Endothelial cell (in vitro differentiated cells): ENCODE data around the gene MRTO4. TPM values are rescaled to one million over a fixed set of nuclear protein-coding genes. Genes with fewer than 3 reads are reported as not detected.
"Not testable (repeated sequence)": the region's sequence is repeated elsewhere in the genome, so short reads cannot be mapped to it uniquely, and the experiment has no call there.

Experiments
- DNase-seq: peaks from one replicate; pipeline ENCODE4 v3.0.0; 2021; ENCODE audit warnings: low spot score
- H3K27ac Mint-ChIP-seq: one replicate; pipeline ENCODE4 v1.8.0; 2021; ENCODE audit warnings: mixed read lengths, inconsistent platforms; ENCODE audit not compliant: unreplicated experiment
- H3K27me3 Mint-ChIP-seq: one replicate; pipeline ENCODE4 v1.8.0; 2021; ENCODE audit warnings: mild to moderate bottlenecking, moderate library complexity, mixed read lengths, inconsistent platforms; ENCODE audit not compliant: unreplicated experiment
- H3K36me3 Mint-ChIP-seq: one replicate; pipeline ENCODE4 v1.8.0; 2021; ENCODE audit warnings: mild to moderate bottlenecking, low read depth, mixed read lengths, inconsistent platforms; ENCODE audit not compliant: unreplicated experiment
- H3K4me1 Mint-ChIP-seq: one replicate; pipeline ENCODE4 v1.8.0; 2021; ENCODE audit warnings: mild to moderate bottlenecking, mixed read lengths, inconsistent platforms; ENCODE audit not compliant: unreplicated experiment
- H3K4me3 Mint-ChIP-seq: one replicate; pipeline ENCODE4 v1.8.0; 2021; ENCODE audit warnings: mild to moderate bottlenecking, mixed read lengths, inconsistent platforms; ENCODE audit not compliant: unreplicated experiment
- H3K9me3 Mint-ChIP-seq: one replicate; pipeline ENCODE4 v1.8.0; 2021; ENCODE audit warnings: mixed read lengths, inconsistent platforms; ENCODE audit not compliant: unreplicated experiment
- CTCF ChIP-seq: fragments of 200-600 bp; sonication (generic); IDR thresholded peaks from one replicate; pipeline ENCODE4 v1.5.0; 2021; ENCODE audit warnings: antibody characterized with exemption; ENCODE audit not compliant: unreplicated experiment
- total RNA-seq: library from RNA; stranded (reverse); fragmentation: NEBNext Ultra II Directional; extraction: Animal tissue kit (Norgen Biotek cat#: 25700); gene quantifications from one replicate; pipeline ENCODE4 v1.2.1, GENCODE V29; 2021; ENCODE audit not compliant: unreplicated experiment

Gene MRTO4
- total RNA-seq, 1 donor from 2014 or later: 22.4 TPM

DNA sequence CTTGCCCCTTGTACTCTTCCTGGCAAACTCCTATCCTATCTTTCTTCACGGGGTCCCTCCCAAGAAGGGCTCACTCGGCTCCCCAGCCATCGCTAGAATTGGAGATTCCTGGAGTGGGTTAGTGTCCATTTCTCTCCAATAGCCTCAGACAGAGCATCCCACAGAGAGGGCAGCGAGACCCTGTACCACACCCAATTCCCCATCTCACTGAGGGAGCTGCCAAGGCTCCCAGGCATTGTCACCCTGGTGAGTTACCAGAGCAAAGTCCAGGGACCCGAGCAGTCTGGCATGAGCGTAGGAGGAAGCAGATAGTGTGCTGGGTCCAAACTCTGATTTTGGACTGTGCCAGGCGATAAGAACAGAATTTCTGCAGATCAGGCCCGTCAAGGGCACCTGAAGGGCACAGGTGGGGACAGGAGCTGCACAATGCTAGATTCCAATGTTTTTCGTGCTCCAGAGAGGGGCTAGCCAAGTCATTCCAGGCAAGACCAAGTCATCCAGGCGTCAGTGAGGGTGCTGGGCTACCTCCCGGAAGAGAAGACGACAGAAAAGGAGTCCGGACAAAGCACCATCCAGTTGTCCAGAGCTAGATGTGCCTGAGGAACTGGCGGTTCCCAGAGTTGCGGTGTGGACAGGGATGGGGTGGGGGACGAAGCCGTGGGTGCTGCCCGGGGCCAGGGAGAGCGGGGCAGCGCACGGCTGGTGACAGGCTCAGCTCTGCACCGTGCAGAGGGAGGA is 21.7 kb downstream of the MRTO4 start:
- no peak overlapping the region for H3K4me3 Mint-ChIP-seq
- H3K27ac Mint-ChIP-seq: no peak overlapping the region
- H3K27me3 Mint-ChIP-seq: peaks cover 7% of the 10 kb centered on the region
- H3K36me3 Mint-ChIP-seq: peaks cover 3% of the 10 kb centered on the region
- no peaks in the 10 kb centered on the region for H3K9me3 Mint-ChIP-seq
- peaks cover 2% of the 10 kb centered on the region for H3K4me1 Mint-ChIP-seq
- DNase-seq: no peak
- no peak for TF ChIP-seq CTCF

GRCh38 chr1:19273844-19274531 is 22.4 kb downstream of the MRTO4 start:
- not testable (repeated sequence) for H3K36me3 Mint-ChIP-seq, H3K9me3 Mint-ChIP-seq, H3K27ac Mint-ChIP-seq, H3K4me3 Mint-ChIP-seq, H3K27me3 Mint-ChIP-seq, H3K4me1 Mint-ChIP-seq, DNase-seq

GRCh38 chr1:19274636-19275035 is 23.0 kb downstream of the MRTO4 start:
- Mint-ChIP-seq H3K36me3 (peaks cover 3% of the 10 kb centered on the region), H3K4me1 (peaks cover 2% of the 10 kb centered on the region), H3K27me3 (peaks cover 7% of the 10 kb centered on the region), H3K9me3 (no peaks in the 10 kb centered on the region), H3K4me3 (no peak overlapping the region), H3K27ac (no peak overlapping the region)
- no peak for TF ChIP-seq CTCF
- DNase-seq: no peak

GRCh38 chr1:19283891-19284290 is 32.3 kb downstream of the MRTO4 start:
- Mint-ChIP-seq H3K27ac (no peak overlapping the region), H3K9me3 (no peaks in the 10 kb centered on the region), H3K36me3 (no peaks in the 10 kb centered on the region), H3K4me3 (no peak overlapping the region), H3K27me3 (peaks cover 12% of the 10 kb centered on the region), H3K4me1 (no peaks in the 10 kb centered on the region)
- DNase-seq: no peak
- no peak for TF ChIP-seq CTCF

DNA sequence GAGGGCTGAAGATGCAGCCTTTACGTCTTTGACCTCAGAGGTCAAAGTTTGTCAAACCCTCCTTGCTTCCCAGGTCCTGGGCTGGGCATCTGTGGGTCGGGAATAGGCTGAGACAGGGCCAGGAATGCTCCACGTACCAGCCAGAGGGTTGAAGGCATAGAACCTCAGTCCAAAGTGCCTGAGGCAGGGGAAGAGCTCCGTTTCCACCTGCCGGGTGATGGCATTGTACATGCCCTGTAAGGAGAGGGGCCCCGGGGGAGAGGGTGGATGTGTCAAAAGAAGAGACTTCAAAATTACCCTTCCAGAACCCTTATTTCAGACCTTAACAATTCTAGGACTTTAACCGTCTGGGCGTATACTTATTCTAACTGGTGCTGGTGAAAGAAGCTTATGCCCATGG is 33.3 kb downstream of the MRTO4 start:
- no peak overlapping the region for H3K4me3 Mint-ChIP-seq
- H3K9me3 Mint-ChIP-seq: no peaks in the 10 kb centered on the region
- no peak overlapping the region for H3K27ac Mint-ChIP-seq
- H3K27me3 Mint-ChIP-seq: peaks cover 16% of the 10 kb centered on the region
- no peak for DNase-seq
- H3K36me3 Mint-ChIP-seq: no peaks in the 10 kb centered on the region
- no peak for TF ChIP-seq CTCF
- no peaks in the 10 kb centered on the region for H3K4me1 Mint-ChIP-seq

DNA sequence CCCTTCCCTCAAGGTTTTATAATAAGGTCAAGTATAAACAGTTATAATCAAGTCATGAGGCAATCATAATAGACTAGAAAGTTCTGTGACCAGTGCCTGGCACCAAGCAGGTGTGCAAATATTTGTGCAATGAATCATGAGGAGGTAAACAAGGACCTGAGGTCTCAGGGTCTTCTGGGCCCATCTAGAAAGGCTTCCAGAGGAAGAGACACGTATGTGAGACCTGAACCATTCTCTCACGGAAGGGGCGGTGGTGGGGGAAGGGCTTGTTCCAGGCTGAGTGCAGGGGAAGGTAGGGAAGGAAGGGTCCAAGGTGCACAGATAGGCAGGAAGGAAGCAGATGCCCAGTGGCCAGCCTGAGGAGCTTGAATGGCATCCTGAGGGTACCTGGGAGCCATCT is 33.8 kb downstream of the MRTO4 start:
- not testable (repeated sequence) for H3K9me3 Mint-ChIP-seq, H3K36me3 Mint-ChIP-seq, DNase-seq, H3K27ac Mint-ChIP-seq, H3K4me1 Mint-ChIP-seq, H3K4me3 Mint-ChIP-seq
- H3K27me3 Mint-ChIP-seq: peaks cover 16% of the 10 kb centered on the region

GRCh38 chr1:19285807-19286206 is 34.2 kb downstream of the MRTO4 start:
- not testable (repeated sequence) for H3K9me3 Mint-ChIP-seq, H3K27ac Mint-ChIP-seq, DNase-seq

More at GRCh38 chr1:19285807-19286206, 34.2 kb downstream of the MRTO4 start:
- H3K4me3 Mint-ChIP-seq, H3K4me1 Mint-ChIP-seq, H3K36me3 Mint-ChIP-seq: not testable (repeated sequence)
- H3K27me3 Mint-ChIP-seq: peaks cover 15% of the 10 kb centered on the region
